IPS-18a (cell line): ENCODE measurements around the gene LIX1.

Source experiments
- H3K27ac ChIP-seq: one replicate; pipeline ENCODE4 v1.5.1; 2013; ENCODE audit warnings: low read length
- H3K27me3 ChIP-seq: one replicate; pipeline ENCODE4 v1.6.1; 2013; ENCODE audit warnings: mild to moderate bottlenecking, low read length; ENCODE audit not compliant: control insufficient read depth, insufficient read depth
- H3K36me3 ChIP-seq: one replicate; pipeline ENCODE4 v1.6.1; 2013; ENCODE audit warnings: low read depth, low read length; ENCODE audit not compliant: control insufficient read depth
- H3K4me1 ChIP-seq: one replicate; pipeline ENCODE4 v1.6.1; 2013; ENCODE audit warnings: low read depth, low read length; ENCODE audit not compliant: control insufficient read depth
- H3K4me3 ChIP-seq: one replicate; pipeline ENCODE4 v1.5.1; 2013; ENCODE audit warnings: low read length
- H3K9ac ChIP-seq: one replicate; pipeline ENCODE4 v1.6.1; 2013; ENCODE audit warnings: mild to moderate bottlenecking, low read length, moderate library complexity
- H3K9me3 ChIP-seq: one replicate; pipeline ENCODE4 v1.6.1; 2013; ENCODE audit warnings: low read depth, low read length; ENCODE audit not compliant: control insufficient read depth

LIX1 gene

DNA sequence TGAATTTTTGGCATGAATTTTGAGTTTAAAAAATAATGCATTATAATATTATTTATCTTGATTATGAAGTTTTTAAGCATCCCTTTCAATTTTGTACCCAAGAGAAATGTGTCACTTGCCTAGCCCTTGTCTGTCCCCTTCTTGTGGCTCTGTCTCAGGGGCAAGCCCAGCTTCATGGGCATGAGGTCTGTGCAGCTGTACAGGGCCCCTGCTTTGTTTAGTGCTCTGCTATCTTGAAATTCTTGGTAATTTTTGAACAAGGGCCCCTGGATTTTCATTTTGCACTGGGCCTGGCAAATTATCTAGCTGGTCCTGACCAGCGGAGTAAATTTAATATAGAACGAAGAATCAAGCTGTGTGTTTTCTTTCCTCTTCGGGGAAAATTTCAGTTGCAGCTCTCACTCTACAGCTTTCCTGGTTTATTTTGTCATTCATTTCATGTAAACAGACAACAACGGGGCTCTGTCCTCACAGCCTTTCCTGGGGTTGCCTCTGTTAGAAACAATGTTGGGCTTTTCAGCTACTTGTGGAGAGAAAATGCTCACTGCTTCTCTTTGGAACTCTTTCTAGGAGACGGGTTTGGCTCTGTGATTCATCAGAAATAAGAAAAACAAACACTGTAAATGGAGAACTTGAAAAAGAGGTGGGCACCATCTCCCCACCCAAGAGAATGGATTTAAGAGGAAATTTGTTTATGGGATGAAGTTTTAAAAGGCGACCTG is 41.1 kb downstream of the LIX1 start:
- Histone ChIP-seq H3K27me3 (no peaks in the 10 kb centered on the region), H3K27ac (no peak overlapping the region), H3K9me3 (no peaks in the 10 kb centered on the region), H3K9ac (no peak overlapping the region), H3K4me1 (peaks cover 21% of the 10 kb centered on the region), H3K4me3 (no peak overlapping the region), H3K36me3 (no peaks in the 10 kb centered on the region)

DNA sequence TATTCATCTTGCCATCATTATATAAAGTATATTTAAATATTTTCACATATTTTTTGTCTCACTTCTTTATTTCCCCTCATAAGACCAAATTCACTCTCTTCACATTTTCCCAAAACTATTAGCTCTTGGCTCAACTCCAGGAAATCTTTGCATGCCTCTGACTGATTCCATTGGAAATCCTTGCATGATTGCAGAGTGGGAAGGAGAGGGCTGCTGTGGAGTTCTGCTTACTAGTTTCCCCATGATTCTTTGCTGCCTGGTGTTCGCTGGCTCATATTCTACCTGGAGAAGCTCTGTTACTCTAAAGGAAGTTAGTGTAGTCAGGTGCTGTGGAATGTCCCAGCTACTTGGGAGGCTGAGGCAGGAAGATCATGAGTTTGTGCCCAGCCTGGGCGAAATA is 41.9 kb downstream of the LIX1 start:
- no peaks in the 10 kb centered on the region for H3K36me3 ChIP-seq

DNA sequence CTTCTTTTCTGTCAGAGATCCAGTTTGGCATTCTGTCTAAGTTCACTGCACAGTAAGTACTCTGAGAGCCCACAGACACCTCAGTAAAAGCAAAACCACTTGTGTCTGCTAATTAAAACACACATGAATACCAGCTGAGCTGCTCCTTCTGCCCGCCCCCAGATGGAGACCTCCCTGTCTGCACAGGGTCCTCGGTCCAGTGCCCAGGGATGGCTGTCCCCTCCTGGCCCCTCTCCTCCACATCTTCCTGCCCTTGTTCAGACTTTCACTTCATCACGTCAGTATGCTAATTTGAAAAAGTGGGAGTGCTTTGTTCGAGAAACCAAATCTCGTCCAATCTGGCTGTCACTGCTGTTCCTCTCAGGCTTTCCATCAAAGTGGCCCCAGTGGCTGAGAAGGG is 43.5 kb downstream of the LIX1 start:
- no peaks in the 10 kb centered on the region for H3K9me3 ChIP-seq
- no peaks in the 10 kb centered on the region for H3K36me3 ChIP-seq
- peaks cover 29% of the 10 kb centered on the region for H3K4me1 ChIP-seq
- H3K27me3 ChIP-seq, result no peaks in the 10 kb centered on the region
- no peak overlapping the region for H3K4me3 ChIP-seq
- no peak overlapping the region for H3K27ac ChIP-seq
- no peak overlapping the region for H3K9ac ChIP-seq

More for the DNA sequence above, 41.9 kb downstream of the LIX1 start:
- Histone ChIP-seq H3K27me3 (no peaks in the 10 kb centered on the region), H3K27ac (no peak overlapping the region), H3K4me3 (no peak overlapping the region), H3K9me3 (no peaks in the 10 kb centered on the region), H3K4me1 (peaks cover 29% of the 10 kb centered on the region), H3K9ac (no peak overlapping the region)

DNA sequence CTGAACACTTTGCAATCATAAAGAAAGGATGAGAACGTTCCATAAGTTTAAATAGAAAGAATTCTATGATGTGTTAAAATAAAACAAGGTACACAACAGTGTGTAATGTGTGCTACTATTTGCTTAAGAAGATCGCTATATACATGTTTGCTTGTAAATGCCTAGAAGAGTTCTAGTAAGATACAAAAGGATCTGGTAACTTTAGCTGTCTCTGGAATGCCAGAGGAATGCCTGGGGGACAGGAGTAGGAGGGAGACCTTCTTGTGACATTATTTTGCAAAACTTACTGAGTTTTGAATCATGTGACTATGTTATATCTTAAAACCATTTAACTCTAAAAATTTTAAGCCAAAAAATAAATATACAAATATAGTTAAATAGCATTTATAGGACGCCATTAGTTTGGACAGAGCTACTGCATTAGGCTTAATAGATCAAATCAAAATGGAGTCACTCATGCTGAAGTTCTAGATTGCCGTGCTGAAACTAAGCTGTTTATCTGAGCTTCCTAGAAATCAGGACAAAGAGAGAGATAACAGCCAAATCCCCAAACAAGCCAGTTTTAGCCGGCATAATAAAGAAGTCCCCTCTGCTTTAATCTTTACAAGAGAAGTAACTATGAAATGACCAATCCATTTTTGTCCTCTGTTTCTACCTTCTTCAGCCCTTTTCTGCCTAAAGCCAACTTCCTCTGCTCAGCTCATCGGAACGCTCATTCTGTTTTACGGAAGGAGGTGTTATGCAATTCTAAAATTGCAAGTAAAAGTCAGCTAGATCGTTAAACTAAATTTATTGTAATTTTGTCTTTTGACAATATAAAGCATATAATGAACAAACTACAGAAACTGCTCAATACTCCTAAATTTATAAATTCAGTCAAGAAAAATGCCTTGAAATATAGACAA is 44.8 kb downstream of the LIX1 start:
- Histone ChIP-seq H3K9ac (no peak overlapping the region), H3K9me3 (no peaks in the 10 kb centered on the region), H3K27me3 (no peaks in the 10 kb centered on the region), H3K27ac (no peak overlapping the region), H3K36me3 (no peaks in the 10 kb centered on the region), H3K4me1 (peaks cover 26% of the 10 kb centered on the region), H3K4me3 (no peak overlapping the region)

DNA sequence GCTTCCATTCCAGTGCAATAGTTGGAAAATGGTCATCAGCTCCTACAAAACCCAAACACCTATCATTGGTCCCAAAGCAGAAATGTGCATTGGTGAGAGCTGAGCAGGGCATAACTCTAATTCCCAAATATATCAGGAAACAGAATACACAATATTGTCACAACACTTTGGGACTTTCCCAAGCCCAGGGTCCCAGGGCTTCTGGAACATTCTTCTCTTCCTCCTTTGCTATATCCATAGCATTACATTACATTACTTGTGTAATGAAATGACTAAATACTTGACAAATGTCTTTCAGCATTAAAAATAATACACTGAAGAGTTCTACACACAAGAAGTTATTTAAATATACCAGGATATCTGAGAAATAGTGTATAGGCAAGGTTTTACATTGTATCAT is 45.6 kb downstream of the LIX1 start:
- Histone ChIP-seq H3K9me3 (no peaks in the 10 kb centered on the region), H3K9ac (no peak overlapping the region), H3K4me1 (peaks cover 26% of the 10 kb centered on the region), H3K27me3 (no peaks in the 10 kb centered on the region), H3K4me3 (no peak overlapping the region), H3K36me3 (no peaks in the 10 kb centered on the region), H3K27ac (no peak overlapping the region)

DNA sequence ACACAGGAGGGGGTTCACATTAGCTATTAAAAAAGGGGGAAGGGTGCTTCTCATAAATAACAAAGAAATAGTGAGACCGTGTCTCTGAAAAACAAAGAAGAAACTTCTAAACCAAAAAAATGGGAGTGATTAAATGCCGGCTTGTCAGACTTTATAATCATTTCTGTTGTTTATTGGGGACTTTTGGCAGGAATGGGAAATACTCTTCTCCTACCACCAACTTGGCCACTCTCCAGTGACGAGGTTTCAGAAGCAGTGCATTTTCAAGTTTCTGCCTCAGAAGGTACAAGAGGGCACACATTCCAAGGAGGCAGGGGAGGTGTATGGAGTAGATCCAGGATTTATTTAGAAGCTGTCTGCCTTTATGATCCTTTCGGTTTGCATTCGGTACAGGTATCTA is 46.2 kb downstream of the LIX1 start:
- Histone ChIP-seq H3K27me3 (no peaks in the 10 kb centered on the region), H3K4me3 (no peak overlapping the region), H3K4me1 (peaks cover 19% of the 10 kb centered on the region), H3K9ac (no peak overlapping the region), H3K27ac (no peak overlapping the region), H3K9me3 (no peaks in the 10 kb centered on the region), H3K36me3 (no peaks in the 10 kb centered on the region)

DNA sequence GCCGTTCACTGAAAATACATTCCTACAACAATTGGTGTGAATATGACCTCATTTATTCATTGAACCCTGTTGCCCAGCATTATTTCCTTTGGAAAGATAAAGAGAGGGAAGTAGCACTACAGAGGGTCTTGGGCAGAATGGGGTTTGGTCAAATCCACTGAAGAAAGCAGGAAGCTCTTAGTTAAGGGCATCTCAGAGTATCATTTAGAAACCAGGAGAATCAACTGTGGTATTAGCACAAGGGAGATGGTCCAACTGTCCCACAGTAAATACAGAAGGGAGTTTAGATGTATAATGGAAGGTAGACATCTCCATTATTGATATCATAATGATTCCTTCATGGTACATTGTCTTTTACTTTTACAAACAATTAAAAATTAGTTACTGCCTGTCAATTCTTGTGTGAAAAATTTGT is 47.1 kb downstream of the LIX1 start:
- no peaks in the 10 kb centered on the region for H3K27me3 ChIP-seq

DNA sequence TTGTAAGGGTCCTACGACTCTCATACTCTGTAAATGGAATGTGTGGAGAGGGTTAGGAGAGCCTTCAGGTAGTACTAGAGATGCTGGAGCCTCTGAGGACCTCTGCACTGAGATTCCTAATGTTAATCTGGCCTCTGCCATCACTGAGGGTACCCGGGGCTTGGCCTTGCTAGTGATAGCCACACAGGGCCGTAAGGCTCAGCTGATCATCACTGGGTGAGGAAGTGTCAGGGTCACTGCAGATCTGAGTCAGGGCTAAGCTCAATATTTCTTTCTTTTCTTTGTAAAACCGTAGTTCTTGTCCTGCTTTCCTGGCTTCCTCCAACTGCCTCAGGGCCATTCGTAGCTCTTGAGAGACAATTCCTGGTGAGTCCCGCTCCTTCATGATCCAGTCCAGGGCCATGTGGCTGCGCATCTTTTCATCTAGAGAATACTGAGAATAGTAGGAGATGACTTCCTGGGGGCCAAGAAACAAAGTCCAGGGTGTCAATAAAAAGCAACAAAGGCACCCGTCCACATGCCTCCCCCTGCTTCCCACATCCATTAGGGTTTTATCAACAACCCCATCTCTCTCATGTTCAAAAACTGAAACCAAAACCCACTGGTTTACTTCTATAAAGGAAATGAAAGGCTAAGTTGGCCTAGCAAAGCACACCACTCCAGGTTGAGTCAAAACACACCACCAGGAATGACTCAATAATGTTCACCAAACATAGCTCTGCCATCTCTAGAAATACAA is 47.7 kb downstream of the LIX1 start:
- H3K4me3 ChIP-seq, result no peak overlapping the region
- H3K9ac ChIP-seq, result no peak overlapping the region
- no peak overlapping the region for H3K27ac ChIP-seq
- no peaks in the 10 kb centered on the region for H3K9me3 ChIP-seq
- no peaks in the 10 kb centered on the region for H3K27me3 ChIP-seq
- peaks cover 18% of the 10 kb centered on the region for H3K4me1 ChIP-seq
- H3K36me3 ChIP-seq, result no peaks in the 10 kb centered on the region

More for the DNA sequence above, 47.1 kb downstream of the LIX1 start:
- no peaks in the 10 kb centered on the region for H3K9me3 ChIP-seq
- H3K9ac ChIP-seq, result no peak overlapping the region
- H3K4me3 ChIP-seq, result no peak overlapping the region
- H3K4me1 ChIP-seq, result peaks cover 18% of the 10 kb centered on the region
- no peak overlapping the region for H3K27ac ChIP-seq
- no peaks in the 10 kb centered on the region for H3K36me3 ChIP-seq

DNA sequence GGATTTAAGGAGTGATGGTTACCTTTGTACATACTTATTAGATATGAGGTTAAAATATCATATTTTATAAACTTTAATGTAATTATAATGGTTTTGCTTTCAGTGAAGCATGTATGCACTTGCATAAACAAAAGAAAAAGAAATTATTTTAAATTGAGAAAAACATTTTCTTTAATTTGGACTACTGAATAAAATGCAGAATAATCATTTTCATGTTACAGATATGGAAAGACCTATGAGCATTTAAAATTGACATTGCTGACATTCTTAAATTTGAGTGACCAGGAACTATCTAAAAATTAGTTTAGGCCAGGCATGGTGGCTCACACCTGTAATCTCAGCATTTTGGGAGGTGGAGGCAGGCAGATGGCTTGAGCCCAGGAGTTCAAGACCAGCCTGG is 49.2 kb downstream of the LIX1 start:
- H3K4me1 ChIP-seq, result peaks cover 18% of the 10 kb centered on the region
- no peaks in the 10 kb centered on the region for H3K36me3 ChIP-seq
- no peak overlapping the region for H3K4me3 ChIP-seq
- no peak overlapping the region for H3K27ac ChIP-seq
- H3K9ac ChIP-seq, result no peak overlapping the region
- no peaks in the 10 kb centered on the region for H3K9me3 ChIP-seq
- H3K27me3 ChIP-seq, result no peaks in the 10 kb centered on the region

DNA sequence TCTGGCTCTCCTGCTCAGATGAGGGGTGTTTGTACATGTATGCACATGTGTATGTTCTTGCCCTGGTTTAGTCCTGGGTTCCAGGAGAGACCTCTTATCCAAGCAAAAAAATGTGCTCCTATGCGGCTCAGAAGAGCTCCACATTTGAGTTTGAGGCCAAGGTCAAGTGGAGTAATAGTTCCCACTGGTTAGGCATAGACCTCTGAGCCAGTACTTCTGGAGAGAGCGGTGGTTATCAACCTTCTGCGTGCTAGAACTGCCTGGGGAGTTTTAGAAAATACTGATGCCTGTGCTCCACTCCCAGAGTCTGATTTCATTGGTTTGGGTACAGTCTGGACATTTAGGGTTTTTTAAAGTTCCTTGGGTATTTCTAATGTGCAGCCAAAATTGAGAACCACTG is 51.5 kb downstream of the LIX1 start:
- no peaks in the 10 kb centered on the region for H3K36me3 ChIP-seq
- H3K9ac ChIP-seq, result no peak overlapping the region
- H3K9me3 ChIP-seq, result no peaks in the 10 kb centered on the region
- peaks cover 4% of the 10 kb centered on the region for H3K4me1 ChIP-seq
- H3K27me3 ChIP-seq, result no peaks in the 10 kb centered on the region
- no peak overlapping the region for H3K27ac ChIP-seq
- H3K4me3 ChIP-seq, result no peak overlapping the region

DNA sequence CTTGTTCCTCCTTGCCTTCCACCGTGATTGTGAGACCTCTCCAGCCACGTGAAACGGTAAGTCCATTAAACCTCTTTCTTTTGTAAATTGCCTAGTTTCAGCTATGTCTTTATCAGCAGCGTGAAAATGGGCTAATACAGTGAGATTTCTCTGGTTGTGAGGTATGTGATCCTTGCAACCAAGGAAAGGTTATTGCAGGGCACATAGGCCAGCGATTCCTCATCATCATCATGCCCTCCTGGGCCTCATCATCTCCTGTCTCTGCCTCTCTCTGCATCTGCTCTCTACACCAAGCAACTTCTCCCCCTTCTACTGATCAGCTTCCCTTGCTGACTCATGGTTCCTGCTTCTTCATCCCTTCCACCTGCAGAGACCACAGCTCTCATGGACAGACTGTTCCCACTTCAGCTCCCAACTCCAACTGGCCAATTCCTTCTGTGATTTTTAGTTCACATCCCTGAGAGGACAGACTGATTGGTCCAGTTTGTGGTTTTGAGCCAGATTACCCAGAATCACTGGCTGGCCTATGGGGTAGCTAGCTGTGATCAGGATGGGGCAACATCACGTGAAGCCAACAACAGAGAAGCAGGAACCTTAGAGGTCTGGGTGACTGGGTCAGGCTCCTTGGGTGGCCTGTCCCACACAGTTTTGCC is 53.1 kb downstream of the LIX1 start:
- H3K27ac ChIP-seq, result no peak overlapping the region
- H3K4me3 ChIP-seq, result no peak overlapping the region
- H3K27me3 ChIP-seq, result no peaks in the 10 kb centered on the region
- H3K9me3 ChIP-seq, result no peaks in the 10 kb centered on the region
- no peaks in the 10 kb centered on the region for H3K4me1 ChIP-seq
- no peaks in the 10 kb centered on the region for H3K36me3 ChIP-seq
- H3K9ac ChIP-seq, result no peak overlapping the region
